GM18511 (cell line): Measurements from ENCODE around the gene KIAA1549.

ENCODE experiments used
- ATAC-seq: cut with Tn5 transposase; IDR thresholded peaks from one replicate; pipeline ENCODE4 v1.9.1; 2021; ENCODE audit warnings: mild to moderate bottlenecking, moderate library complexity; ENCODE audit not compliant: unreplicated experiment

The KIAA1549 gene

GRCh38 chr7:138975343-138976104 is 5.7 kb downstream of the KIAA1549 start:
- ATAC-seq, result no peak

GRCh38 chr7:138974675-138975292 is 6.4 kb downstream of the KIAA1549 start:
- ATAC-seq, result no peak

DNA sequence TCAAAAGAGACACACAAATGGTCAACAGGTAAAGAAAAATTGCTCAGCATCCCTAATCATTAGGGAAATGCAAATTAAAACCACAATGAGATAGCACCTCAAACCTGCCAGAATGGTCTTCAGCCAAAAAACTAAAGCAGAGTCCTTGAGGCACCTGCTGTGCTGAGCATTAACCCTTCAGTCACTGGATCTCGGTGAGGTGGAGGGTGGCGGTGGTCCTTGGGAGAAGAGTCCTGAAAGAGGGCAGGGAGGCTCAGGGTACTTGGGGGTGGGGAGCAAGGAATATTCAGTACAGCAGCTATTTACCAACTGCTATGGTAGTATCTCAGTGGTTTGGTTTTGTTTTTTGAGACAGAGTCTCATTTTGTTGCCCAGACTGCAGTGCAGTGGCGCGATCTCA is 7.1 kb downstream of the KIAA1549 start:
- ATAC-seq, result no peak

DNA sequence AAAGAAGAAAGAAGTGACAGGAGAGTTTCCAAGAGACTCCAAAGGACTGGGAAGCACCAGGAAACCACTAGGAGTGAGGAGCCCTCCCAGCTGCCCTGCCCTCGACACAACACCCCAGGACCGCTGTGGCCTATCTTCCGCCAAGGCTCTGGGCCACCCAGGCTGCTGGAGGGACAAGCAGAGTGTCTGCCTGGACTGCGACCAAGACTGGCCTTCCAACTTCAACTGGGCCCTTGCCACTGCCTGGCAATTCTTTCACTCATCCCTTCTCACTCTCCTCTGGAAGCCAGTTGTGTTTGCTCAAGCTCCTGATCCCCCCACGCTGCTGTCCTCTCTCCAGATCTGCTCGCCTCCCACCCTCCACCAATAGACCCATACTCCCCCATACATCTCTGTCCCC is 10.2 kb downstream of the KIAA1549 start:
- no peak for ATAC-seq

DNA sequence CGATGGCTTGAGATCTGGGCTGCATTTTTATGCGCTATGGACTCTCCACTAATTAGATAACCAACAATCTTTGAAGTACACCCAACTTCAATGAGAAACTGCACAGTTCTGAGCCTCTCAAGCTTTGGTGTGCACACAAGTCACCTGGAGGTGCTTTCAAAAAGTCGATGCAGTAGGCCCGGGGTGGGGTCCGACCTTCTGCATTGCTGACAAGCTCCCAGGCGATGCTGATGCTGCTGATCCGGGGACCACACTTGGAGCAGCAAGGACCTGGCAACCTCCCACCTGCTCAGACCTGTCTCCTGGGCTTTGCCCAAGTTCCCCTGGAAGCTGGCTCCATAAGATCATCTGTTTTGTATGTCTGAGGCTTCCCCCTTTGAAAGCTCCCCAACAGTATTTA is 10.7 kb downstream of the KIAA1549 start:
- ATAC-seq, result no peak

DNA sequence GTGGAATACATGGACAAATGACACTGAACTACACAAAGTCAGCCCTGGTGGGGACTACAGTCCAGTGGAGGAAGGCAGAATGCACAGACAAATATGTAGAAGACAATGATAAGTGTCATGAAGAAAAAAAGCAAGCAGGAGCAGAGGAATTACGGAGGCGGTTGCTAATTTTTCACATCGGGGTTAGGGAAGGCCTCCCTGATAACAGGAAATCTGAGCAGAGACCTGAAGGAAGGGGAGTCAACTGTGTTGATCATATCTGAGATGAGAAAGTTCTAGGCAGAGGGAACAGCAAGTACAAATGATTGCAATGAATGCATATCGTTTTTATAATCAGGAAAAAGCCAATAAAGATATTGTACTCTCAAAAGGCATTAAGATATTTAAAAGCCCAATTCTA is 14.0 kb downstream of the KIAA1549 start:
- no peak for ATAC-seq

- ATAC-seq, result no peak
These were observed 16.4 kb downstream of the KIAA1549 start for GRCh38 chr7:138964624-138965436.

GRCh38 chr7:138963675-138964074 is 17.5 kb downstream of the KIAA1549 start:
- ATAC-seq, result no peak

GRCh38 chr7:138962561-138963270 is 18.5 kb downstream of the KIAA1549 start:
- ATAC-seq, result no peak

- ATAC-seq, result no peak
These were observed 20.0 kb downstream of the KIAA1549 start for GRCh38 chr7:138961159-138961558.

DNA sequence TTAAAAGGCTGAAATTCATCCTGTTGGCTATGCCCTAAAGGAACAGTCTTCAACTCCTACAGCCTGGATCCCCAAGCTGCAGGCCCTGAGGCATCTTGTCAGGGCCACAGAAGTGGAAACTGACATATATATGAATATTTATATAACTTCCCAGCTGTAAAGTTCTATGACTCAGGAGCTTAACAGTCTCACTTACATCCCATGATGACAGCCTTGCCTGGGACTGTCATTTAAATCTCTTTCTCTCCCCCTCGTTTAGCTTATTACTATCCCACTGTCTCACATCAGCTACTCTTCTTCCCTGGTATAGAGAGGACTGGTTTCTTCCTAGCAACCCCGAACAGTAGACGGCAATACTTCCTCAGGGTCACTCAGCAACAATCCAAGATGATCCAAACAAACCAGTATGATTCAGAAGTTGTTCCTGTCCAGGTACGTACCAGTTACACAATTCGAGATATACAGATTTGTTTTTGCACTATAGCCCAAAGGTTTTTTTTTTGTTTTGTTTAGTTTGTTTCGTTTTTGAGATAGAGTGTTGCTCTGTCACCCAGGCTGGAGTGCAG is 22.7 kb downstream of the KIAA1549 start:
- no peak for ATAC-seq

- ATAC-seq, result no peak
These were observed 23.3 kb downstream of the KIAA1549 start for GRCh38 chr7:138957753-138958390.

DNA sequence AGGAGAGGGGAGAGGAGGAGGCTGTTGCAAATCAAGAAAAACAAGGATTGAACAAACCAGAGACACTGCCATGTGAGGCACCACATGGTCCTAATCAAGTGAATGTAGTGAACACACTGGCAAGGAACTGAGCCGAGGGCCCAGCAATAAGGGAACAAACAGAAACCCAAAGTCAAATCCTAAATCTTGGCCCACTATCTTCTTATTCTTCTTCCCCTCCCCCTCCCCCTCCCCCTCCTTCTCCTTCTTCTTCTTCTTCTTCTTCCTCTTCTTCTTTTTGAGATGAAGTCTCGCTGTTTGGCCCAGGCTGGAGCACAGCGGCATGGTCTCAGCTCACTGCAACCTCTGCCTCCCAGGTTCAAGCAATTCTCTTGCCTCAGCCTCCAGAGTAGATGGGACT is 24.0 kb downstream of the KIAA1549 start:
- ATAC-seq, result no peak

- no peak for ATAC-seq
These were observed 26.4 kb downstream of the KIAA1549 start for GRCh38 chr7:138954545-138955475.

DNA sequence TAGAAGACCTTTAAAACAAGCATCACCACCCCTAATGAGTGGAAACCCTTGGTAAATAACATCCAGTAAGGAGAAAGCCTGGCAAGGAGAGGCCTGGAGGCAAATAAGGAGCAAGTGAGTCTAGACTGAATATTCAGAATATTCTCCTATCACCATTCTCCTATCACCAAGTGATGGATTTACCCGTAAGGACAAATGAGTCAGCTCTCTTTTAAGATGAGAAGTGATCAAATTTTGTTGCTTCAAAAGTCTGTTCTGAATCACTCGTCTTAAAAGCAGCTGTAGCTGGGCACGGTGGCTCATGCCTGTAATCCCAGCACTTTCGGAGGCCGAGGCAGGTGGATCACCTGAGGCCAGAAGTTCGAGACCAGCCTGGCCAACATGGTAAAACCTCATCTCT is 28.4 kb downstream of the KIAA1549 start:
- ATAC-seq, result no peak

DNA sequence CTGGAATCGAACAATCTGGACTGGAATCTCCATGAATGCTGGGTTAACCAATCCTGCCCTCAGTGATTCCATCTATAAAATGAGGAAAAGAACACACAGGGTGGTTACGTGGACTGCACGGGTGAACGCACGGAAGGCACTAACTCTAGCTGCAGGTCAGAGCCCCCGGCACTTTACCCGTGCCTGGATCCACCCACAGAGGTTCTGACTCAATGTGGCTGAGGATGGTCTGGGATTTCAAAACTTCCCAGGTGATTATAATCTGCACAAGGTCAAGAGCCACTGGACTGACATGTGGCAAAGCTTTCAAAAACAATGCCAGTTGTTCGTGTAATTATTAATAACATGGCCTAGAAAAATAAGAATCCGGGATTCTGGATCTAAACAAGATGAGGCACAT is 29.2 kb downstream of the KIAA1549 start:
- no peak for ATAC-seq

GRCh38 chr7:138949421-138950088 is 31.6 kb downstream of the KIAA1549 start:
- no peak for ATAC-seq

DNA sequence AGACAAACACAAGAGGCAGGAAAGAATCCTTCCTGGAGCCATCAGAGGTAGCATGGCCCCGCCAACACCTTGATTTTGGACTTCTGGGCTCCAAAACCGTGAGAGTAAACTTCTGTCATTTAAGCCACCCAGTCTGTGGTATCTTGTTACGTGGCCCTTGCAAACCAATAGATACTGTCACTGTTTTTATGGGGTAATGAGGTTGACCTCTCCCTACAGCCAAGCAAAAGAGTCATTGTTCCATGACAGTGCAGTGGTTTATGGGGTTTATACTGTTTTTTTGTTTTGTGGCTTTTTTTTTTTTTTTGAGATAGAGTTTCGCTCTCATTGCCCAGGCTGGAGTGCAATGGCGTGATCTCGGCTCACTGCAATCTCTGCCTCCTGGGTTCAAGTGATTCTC is 32.8 kb downstream of the KIAA1549 start:
- ATAC-seq, result peak; percentile 75

GRCh38 chr7:138945821-138946220 is 35.4 kb downstream of the KIAA1549 start:
- ATAC-seq, result no peak
